Thyroid gland (tissue), 4 donors: ENCODE data around the gene PRKG2. TPM values are rescaled to one million over a fixed set of nuclear protein-coding genes. Genes with fewer than 3 reads are reported as not detected.

ENCODE experiments used
- DNase-seq, 2 donors: peaks; one replicate each; pipeline ENCODE4 v3.0.0-alpha.2; 2019
- H3K27ac ChIP-seq, 3 donors: fragments of 200-600 bp; sonication (generic); 1 replicate in 2 of 3; 2 replicates in 1 of 3; pipeline ENCODE4 v1.5.1; 2016 to 2019; ENCODE audit warnings: mild to moderate bottlenecking in 1 of 3, moderate library complexity in 1 of 3
- H3K27me3 ChIP-seq: fragments of 200-600 bp; sonication (generic); one replicate; pipeline ENCODE4 v1.5.1; 2019
- H3K36me3 ChIP-seq, 2 donors: fragments of 200-600 bp; sonication (generic); one replicate each; pipeline ENCODE4 v1.5.1; 2016 to 2019
- H3K4me1 ChIP-seq, 2 donors: fragments of 200-600 bp; sonication (generic); one replicate each; pipeline ENCODE4 v1.5.1; 2017 to 2019
- H3K4me3 ChIP-seq, 3 donors: fragments of 200-600 bp; sonication (generic); replicated peaks in 1 of 3; 1 replicate in 2 of 3; 2 replicates in 1 of 3; pipeline ENCODE4 v1.5.1; 2016; ENCODE audit warnings: mild to moderate bottlenecking in 1 of 3
- H3K9me3 ChIP-seq: fragments of 200-600 bp; sonication (generic); one replicate; pipeline ENCODE4 v1.5.1; 2017
- CTCF ChIP-seq, 6 experiments: fragments of 200-600 bp in 3 of 6; fragments of 450-650 bp in 3 of 6; sonication (generic) in 3 of 6; IDR thresholded peaks; one replicate each; pipeline ENCODE4 v1.5.1; 2016 to 2019; ENCODE audit warnings: antibody characterized with exemption in 6 of 6, mild to moderate bottlenecking in 2 of 6, inconsistent platforms in 1 of 6, moderate library complexity in 1 of 6
- POLR2A ChIP-seq, 2 donors: fragments of 450-650 bp; IDR thresholded peaks; one replicate each; pipeline ENCODE4 v1.6.1; 2017; ENCODE audit warnings: antibody characterized with exemption in 2 of 2, mild to moderate bottlenecking in 2 of 2, moderate library complexity in 1 of 2
- WGBS, 2 donors: methylation state at CpG; one replicate each; pipeline ENCODE4 v1.1.5; 2017; 5-methylcytosine and 5-hydroxymethylcytosine counted together
- intact Hi-C: fragments of 100-400 bp; cut with DNase I; formaldehyde crosslinking; loops from one replicate; pipeline ENCODE4 v1.15.1; 2023
- total RNA-seq, 4 donors: library from RNA; depleted of rRNA; stranded (reverse); fragments of >200 nt; gene quantifications; one replicate each; pipeline ENCODE4 v1.2.3, GENCODE V29; 2016

PRKG2 gene
- total RNA-seq, 4 donors from 2014 or later = 0.21 to 1.2 (median 0.54) TPM; not detected in 1

DNA sequence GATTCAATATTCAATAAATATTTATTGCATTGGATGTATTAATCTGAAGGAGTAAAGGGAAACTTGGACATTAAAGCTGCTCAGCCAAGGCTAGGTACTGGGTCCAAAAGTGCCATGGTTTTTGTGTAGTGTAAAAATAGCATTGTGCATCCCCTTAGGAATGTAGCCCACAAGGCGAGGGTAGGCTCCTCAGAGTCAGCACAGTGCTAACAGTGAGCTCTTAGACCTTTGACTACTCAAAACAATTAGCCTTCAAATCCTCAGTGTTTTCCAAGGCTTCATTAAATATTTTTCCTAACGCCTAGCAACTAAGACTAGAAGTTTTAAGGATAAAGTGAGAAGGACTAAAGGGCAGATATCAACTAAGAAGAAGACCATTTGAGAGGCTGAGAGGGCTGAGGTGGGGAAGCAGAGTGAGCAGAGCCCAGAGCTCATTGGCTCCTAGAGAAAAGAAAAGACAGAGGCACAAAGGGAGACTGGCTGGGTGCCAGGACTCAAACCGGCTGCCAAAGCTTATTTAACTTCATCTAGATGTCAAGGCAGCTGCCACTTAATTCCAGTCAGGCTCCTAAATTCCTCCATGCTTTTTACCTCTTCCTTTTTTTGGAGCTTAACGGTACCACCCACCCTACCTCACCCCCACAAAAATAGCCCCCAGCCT is 17.0 kb downstream of the PRKG2 start:
- DNase-seq = peak; percentile 62 to 68
- Histone ChIP-seq H3K36me3 (no peaks in the 10 kb centered on the region), H3K4me3 (no peak overlapping the region), H3K27me3 (no peaks in the 10 kb centered on the region), H3K27ac (no peak overlapping the region), H3K4me1 (peaks cover 0 to 4% of the 10 kb centered on the region in 2 donors), H3K9me3 (no peaks in the 10 kb centered on the region)
- TF ChIP-seq CTCF (IDR thresholded peaks at IDR 0.05) (no peak), POLR2A (IDR thresholded peaks at IDR 0.05) (no peak)
- WGBS, 2 donors = 21 to 26% methylated on average over 4 of the region's 4 CpGs
- intact Hi-C loops = no loop called here

- intact Hi-C loops = no loop called here
- H3K36me3 ChIP-seq = no peaks in the 10 kb centered on the region
- H3K9me3 ChIP-seq = no peaks in the 10 kb centered on the region
- no peaks in the 10 kb centered on the region for H3K27me3 ChIP-seq
- H3K27ac ChIP-seq = no peak overlapping the region
- no peak overlapping the region for H3K4me3 ChIP-seq
- TF ChIP-seq POLR2A (IDR thresholded peaks at IDR 0.05) (no peak), CTCF (IDR thresholded peaks at IDR 0.05) (no peak)
- DNase-seq = no peak
- 93 to 96% methylated on average over 3 of the region's 3 CpGs for WGBS, 2 donors
- peaks cover 0 to 4% of the 10 kb centered on the region in 2 donors for H3K4me1 ChIP-seq
These were observed 18.8 kb downstream of the PRKG2 start for GRCh38 chr4:81196126-81196650.

DNA sequence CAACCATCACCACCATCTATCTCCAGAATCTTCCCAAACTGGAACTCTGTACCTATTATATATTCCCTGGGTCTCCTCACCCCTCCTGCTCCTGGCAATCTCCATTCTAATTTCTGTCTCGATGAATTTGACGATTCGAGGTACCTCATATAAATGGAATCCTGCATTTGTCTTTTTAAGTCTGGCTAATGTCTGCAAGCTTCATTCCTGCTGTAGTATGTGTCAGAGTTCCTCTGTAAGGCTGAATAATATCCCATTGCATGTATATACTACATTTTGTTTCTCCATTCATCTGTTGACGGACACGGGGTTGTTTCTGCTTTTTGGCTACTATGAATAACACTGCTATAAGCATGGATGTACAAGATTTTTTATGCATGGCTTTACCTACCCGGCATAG is 19.5 kb downstream of the PRKG2 start:
- Histone ChIP-seq H3K4me1 (peaks cover 0 to 4% of the 10 kb centered on the region in 2 donors), H3K36me3 (no peaks in the 10 kb centered on the region), H3K27ac (no peak overlapping the region), H3K4me3 (no peak overlapping the region), H3K27me3 (no peaks in the 10 kb centered on the region), H3K9me3 (no peaks in the 10 kb centered on the region)
- WGBS, 2 donors = 82 to 91% methylated on average over 6 of the region's 6 CpGs
- TF ChIP-seq POLR2A (IDR thresholded peaks at IDR 0.05) = no peak
- DNase-seq = no peak
- intact Hi-C loops = no loop called here

DNA sequence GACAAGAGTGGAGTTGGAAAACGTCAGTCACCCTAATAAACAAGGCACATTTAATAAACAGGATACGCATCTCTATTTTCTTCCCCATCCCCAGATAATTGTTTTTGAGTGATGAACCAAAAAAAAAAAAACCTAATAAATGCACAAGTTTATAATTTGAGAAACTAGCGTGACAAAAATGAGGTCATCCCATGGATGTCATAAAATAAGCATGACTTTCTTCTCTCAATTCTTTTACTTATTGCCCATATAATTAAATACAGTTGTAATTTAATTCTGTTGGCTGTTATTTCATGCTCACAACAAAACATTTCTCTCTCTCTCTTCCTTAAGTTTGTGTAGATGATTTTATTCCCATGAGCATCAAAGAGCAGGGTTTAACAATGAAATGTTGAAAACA is 20.7 kb downstream of the PRKG2 start:
- no peaks in the 10 kb centered on the region for H3K27me3 ChIP-seq
- H3K9me3 ChIP-seq = no peaks in the 10 kb centered on the region
- H3K27ac ChIP-seq = no peak overlapping the region
- WGBS, 2 donors = 89 to 91% methylated on average over 3 of the region's 3 CpGs
- TF ChIP-seq POLR2A (IDR thresholded peaks at IDR 0.05) = no peak
- TF ChIP-seq CTCF (IDR thresholded peaks at IDR 0.05) = no peak
- H3K4me1 ChIP-seq = peaks cover 0 to 4% of the 10 kb centered on the region in 2 donors
- H3K4me3 ChIP-seq = no peak overlapping the region
- no peak for DNase-seq
- intact Hi-C loops = no loop called here
- no peaks in the 10 kb centered on the region for H3K36me3 ChIP-seq

DNA sequence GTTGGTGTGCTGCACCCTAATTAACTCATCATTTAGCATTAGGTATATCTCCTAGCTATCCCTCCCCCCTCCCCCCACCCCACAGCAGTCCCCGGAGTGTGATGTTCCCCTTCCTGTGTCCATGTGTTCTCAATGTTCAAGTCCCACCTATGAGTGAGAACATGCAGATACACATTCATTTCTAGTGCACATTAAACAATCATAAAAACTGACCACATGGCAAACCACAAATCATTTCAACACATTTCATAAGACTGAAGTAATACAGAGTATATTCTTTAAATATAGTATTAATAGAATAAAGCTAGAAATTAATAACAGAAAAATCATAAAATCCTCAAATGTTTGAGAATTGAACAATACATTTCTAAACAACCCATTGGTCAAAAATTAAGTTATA is 34.1 kb downstream of the PRKG2 start:
- intact Hi-C loops = no loop called here
- Histone ChIP-seq H3K4me3 (no peak overlapping the region), H3K27ac (no peak overlapping the region), H3K4me1 (no peaks in the 10 kb centered on the region), H3K36me3 (no peaks in the 10 kb centered on the region), H3K27me3 (no peaks in the 10 kb centered on the region), H3K9me3 (no peaks in the 10 kb centered on the region)
- 50 to 72% methylated on average over 1 of the region's 1 CpG for WGBS, 2 donors
- DNase-seq = no peak
- TF ChIP-seq CTCF (IDR thresholded peaks at IDR 0.05) (no peak), POLR2A (IDR thresholded peaks at IDR 0.05) (no peak)
